Measurements from ENCODE around the gene PTPRK. TPM values are rescaled to one million over a fixed set of nuclear protein-coding genes. Genes with fewer than 3 reads are reported as not detected.
A peak's percentile ranks its signal among the peaks of the same experiment; 100 is the strongest.

The PTPRK gene
- total RNA-seq, 4 donors from 2014 or later, result 7.3 to 22.9 (median 13.0) TPM

- intact Hi-C loops (cut with DNase I; ENCODE audit: low total_unique reads) (no loop called here), in situ Hi-C loops (cut with MboI; ENCODE audit: low sequenced_read_pairs in 4 of 4) (no loop called here)
- Histone ChIP-seq H3K4me1 (peaks cover 3 to 31% of the 10 kb centered on the region in 2 donors), H3K27me3 (no peaks in the 10 kb centered on the region), H3K27ac (no peak overlapping the region), H3K36me3 (no peaks in the 10 kb centered on the region), H3K9me3 (no peaks in the 10 kb centered on the region), H3K4me3 (peak overlapping the region in 1 of 4 donors; percentile 18)
- TF ChIP-seq, protein P1, sequence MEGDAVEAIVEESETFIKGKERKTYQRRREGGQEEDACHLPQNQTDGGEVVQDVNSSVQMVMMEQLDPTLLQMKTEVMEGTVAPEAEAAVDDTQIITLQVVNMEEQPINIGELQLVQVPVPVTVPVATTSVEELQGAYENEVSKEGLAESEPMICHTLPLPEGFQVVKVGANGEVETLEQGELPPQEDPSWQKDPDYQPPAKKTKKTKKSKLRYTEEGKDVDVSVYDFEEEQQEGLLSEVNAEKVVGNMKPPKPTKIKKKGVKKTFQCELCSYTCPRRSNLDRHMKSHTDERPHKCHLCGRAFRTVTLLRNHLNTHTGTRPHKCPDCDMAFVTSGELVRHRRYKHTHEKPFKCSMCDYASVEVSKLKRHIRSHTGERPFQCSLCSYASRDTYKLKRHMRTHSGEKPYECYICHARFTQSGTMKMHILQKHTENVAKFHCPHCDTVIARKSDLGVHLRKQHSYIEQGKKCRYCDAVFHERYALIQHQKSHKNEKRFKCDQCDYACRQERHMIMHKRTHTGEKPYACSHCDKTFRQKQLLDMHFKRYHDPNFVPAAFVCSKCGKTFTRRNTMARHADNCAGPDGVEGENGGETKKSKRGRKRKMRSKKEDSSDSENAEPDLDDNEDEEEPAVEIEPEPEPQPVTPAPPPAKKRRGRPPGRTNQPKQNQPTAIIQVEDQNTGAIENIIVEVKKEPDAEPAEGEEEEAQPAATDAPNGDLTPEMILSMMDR (IDR thresholded peaks at IDR 0.05 in 4 of 5, conservative IDR thresholded peaks at IDR 0.05 in 1 of 5), result no peak
- no peak for TF ChIP-seq POLR2A (IDR thresholded peaks at IDR 0.05)
- no peak for DNase-seq
- ATAC-seq, result no peak
These were observed 41.2 kb downstream of the PTPRK start for GRCh38 chr6:128479048-128479666.

DNA sequence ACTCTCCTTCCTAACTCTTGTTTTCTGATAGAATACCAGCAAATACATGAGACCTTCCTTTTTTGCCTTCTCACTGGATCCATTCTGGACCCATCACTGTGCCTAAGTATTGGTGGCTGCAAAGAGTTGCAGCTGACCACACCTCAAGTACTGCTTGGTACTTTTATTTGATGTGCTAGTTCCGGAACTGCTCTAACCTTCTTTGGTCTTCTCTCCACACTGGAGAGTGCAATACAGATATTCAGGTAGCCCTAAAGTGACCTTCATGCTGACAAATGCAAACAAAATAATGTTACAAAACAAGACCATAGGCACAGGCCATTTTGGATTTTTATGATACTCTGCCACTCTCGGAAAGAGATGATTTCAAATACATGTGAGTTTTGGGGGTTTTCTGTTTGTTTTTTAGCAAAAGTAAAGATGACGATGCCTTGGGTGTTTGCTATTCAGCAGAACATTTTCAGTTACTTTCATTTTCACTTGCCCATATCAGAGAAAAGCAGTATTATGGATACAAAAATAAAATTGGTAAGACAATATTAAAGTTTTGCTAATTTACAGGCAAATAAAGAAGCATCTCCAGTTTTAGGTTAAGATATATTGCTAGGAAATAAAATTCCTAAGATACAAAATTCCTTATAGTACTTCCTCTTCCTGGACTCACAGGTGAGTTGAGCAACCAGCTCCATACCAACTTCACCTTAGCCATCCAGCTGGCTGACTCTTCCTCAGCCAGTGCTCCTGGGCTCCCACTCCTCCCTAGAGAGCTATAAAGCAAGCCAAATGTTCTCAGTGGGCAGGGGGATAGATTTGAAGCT, 42.0 kb downstream of the PTPRK start:
- no peak for DNase-seq
- H3K4me3 ChIP-seq, result peak overlapping the region; percentile 18 to 36 (median 24)
- no peak for ATAC-seq
- peaks cover 3 to 25% of the 10 kb centered on the region in 2 donors for H3K4me1 ChIP-seq
- intact Hi-C loops (cut with DNase I; ENCODE audit: low total_unique reads), result no loop called here
- H3K27ac ChIP-seq, result no peak overlapping the region
- H3K9me3 ChIP-seq, result no peaks in the 10 kb centered on the region
- H3K36me3 ChIP-seq, result no peaks in the 10 kb centered on the region
- TF ChIP-seq, protein P1 (IDR thresholded peaks at IDR 0.05 in 4 of 5, conservative IDR thresholded peaks at IDR 0.05 in 1 of 5), result no peak
- TF ChIP-seq POLR2A (IDR thresholded peaks at IDR 0.05), result no peak
- H3K27me3 ChIP-seq, result no peaks in the 10 kb centered on the region
- in situ Hi-C loops (cut with MboI; ENCODE audit: low sequenced_read_pairs in 4 of 4), result no loop called here

- intact Hi-C loops (cut with DNase I; ENCODE audit: low total_unique reads), result no loop called here
- TF ChIP-seq, protein P1 (IDR thresholded peaks at IDR 0.05 in 4 of 5, conservative IDR thresholded peaks at IDR 0.05 in 1 of 5), result no peak
- TF ChIP-seq POLR2A (IDR thresholded peaks at IDR 0.05), result no peak
- H3K27me3 ChIP-seq, result no peaks in the 10 kb centered on the region
- no peaks in the 10 kb centered on the region for H3K9me3 ChIP-seq
- in situ Hi-C loops (cut with MboI; ENCODE audit: low sequenced_read_pairs in 4 of 4), result no loop called here
- no peaks in the 10 kb centered on the region for H3K36me3 ChIP-seq
- DNase-seq (no peak), ATAC-seq (no peak)
- H3K4me3 ChIP-seq, result no peak overlapping the region
- H3K4me1 ChIP-seq, result peaks cover 3 to 20% of the 10 kb centered on the region in 2 donors
- no peak overlapping the region for H3K27ac ChIP-seq
These were observed 45.5 kb downstream of the PTPRK start for GRCh38 chr6:128474933-128475332.

- no peak for TF ChIP-seq POLR2A (IDR thresholded peaks at IDR 0.05)
- TF ChIP-seq, protein P1 (IDR thresholded peaks at IDR 0.05 in 4 of 5, conservative IDR thresholded peaks at IDR 0.05 in 1 of 5), result no peak
- Histone ChIP-seq H3K4me3 (no peak overlapping the region), H3K36me3 (no peaks in the 10 kb centered on the region), H3K4me1 (peaks cover 3 to 20% of the 10 kb centered on the region in 2 donors), H3K27ac (no peak overlapping the region), H3K9me3 (no peaks in the 10 kb centered on the region), H3K27me3 (no peaks in the 10 kb centered on the region)
- intact Hi-C loops (cut with DNase I; ENCODE audit: low total_unique reads) (no loop called here), in situ Hi-C loops (cut with MboI; ENCODE audit: low sequenced_read_pairs in 4 of 4) (no loop called here)
- ATAC-seq (no peak), DNase-seq (no peak)
These were observed 45.9 kb downstream of the PTPRK start for GRCh38 chr6:128474481-128474880.
